Astrocyte (in vitro differentiated cells and primary cell): ENCODE measurements around the gene CCL11. TPM values are rescaled to one million over a fixed set of nuclear protein-coding genes. Genes with fewer than 3 reads are reported as not detected.

Experiments
- DNase-seq: peaks from one replicate; pipeline ENCODE4 v3.0.0-alpha.2; 2010; ENCODE audit warnings: low read depth
- FAIRE-seq: peaks from 2 replicates; lab custom pipeline; 2011; peaks lifted over from hg19 to GRCh38; lab: Jason Lieb, UNC
- H2AFZ ChIP-seq: 2 replicates; pipeline ENCODE4 v1.6.0; 2012; ENCODE audit warnings: low read depth, low read length, inconsistent platforms
- H3K27ac ChIP-seq: 2 replicates; pipeline ENCODE4 v1.5.1; 2011; ENCODE audit warnings: low read depth, low read length, inconsistent platforms
- H3K27me3 ChIP-seq: 2 replicates; pipeline ENCODE4 v1.6.0; 2011; ENCODE audit warnings: low read length, inconsistent platforms; ENCODE audit not compliant: insufficient read depth
- H3K36me3 ChIP-seq: 2 replicates; pipeline ENCODE4 v1.5.1; 2011; ENCODE audit warnings: low read length, inconsistent platforms; ENCODE audit not compliant: insufficient read depth
- H3K4me1 ChIP-seq: 2 replicates; pipeline ENCODE4 v1.5.1; 2011; ENCODE audit warnings: low read length, inconsistent platforms; ENCODE audit not compliant: insufficient read depth
- H3K4me2 ChIP-seq: 2 replicates; pipeline ENCODE4 v1.6.0; 2012; ENCODE audit warnings: low read length, inconsistent platforms
- H3K4me3 ChIP-seq: 2 replicates; pipeline ENCODE4 v1.5.1; 2011; ENCODE audit warnings: low read depth, mild to moderate bottlenecking, low read length, inconsistent platforms; ENCODE audit not compliant: insufficient read depth
- H3K79me2 ChIP-seq: 2 replicates; pipeline ENCODE4 v1.6.0; 2012; ENCODE audit warnings: mild to moderate bottlenecking, low read length, inconsistent platforms; ENCODE audit not compliant: insufficient read depth
- H3K9ac ChIP-seq: 2 replicates; pipeline ENCODE4 v1.6.0; 2012; ENCODE audit warnings: mild to moderate bottlenecking, low read length, inconsistent platforms
- H3K9me3 ChIP-seq: 2 replicates; pipeline ENCODE4 v1.5.1; 2012; ENCODE audit warnings: low read depth, mild to moderate bottlenecking, low read length, inconsistent platforms; ENCODE audit not compliant: insufficient read depth
- H4K20me1 ChIP-seq: 2 replicates; pipeline ENCODE4 v1.6.0; 2012; ENCODE audit warnings: low read length, inconsistent platforms; ENCODE audit not compliant: insufficient read depth
- H3K27ac Mint-ChIP-seq: one replicate; pipeline ENCODE4 v1.8.0; 2021; ENCODE audit warnings: mild to moderate bottlenecking, mixed read lengths; ENCODE audit not compliant: unreplicated experiment
- H3K27me3 Mint-ChIP-seq: one replicate; pipeline ENCODE4 v1.8.0; 2021; ENCODE audit warnings: low read depth, mixed read lengths; ENCODE audit not compliant: unreplicated experiment
- H3K36me3 Mint-ChIP-seq: one replicate; pipeline ENCODE4 v1.8.0; 2021; ENCODE audit warnings: low read depth, mixed read lengths; ENCODE audit not compliant: unreplicated experiment
- H3K4me1 Mint-ChIP-seq: one replicate; pipeline ENCODE4 v1.8.0; 2021; ENCODE audit warnings: low read depth, mixed read lengths; ENCODE audit not compliant: unreplicated experiment
- H3K4me3 Mint-ChIP-seq: one replicate; pipeline ENCODE4 v1.8.0; 2021; ENCODE audit warnings: mild to moderate bottlenecking, moderate library complexity, mixed read lengths; ENCODE audit not compliant: unreplicated experiment
- H3K9me3 Mint-ChIP-seq: one replicate; pipeline ENCODE4 v1.8.0; 2021; ENCODE audit warnings: mild to moderate bottlenecking, mixed read lengths; ENCODE audit not compliant: unreplicated experiment
- EZH2 ChIP-seq: IDR thresholded peaks from 2 replicates; pipeline ENCODE4 v1.6.1; 2012; ENCODE audit warnings: mild to moderate bottlenecking, low read length, inconsistent platforms; ENCODE audit not compliant: insufficient read depth
- total RNA-seq: library from RNA; stranded (reverse); gene quantifications from 2 replicates; pipeline ENCODE4 v1.2.1, GENCODE V29; 2021
- TF ChIP-seq, protein P1 (sequence below): IDR thresholded peaks from 2 replicates; pipeline ENCODE4 v1.5.1; 2011; ENCODE audit warnings: low read depth, mild to moderate bottlenecking, inconsistent platforms, low read length, moderate library complexity; ENCODE audit not compliant: insufficient read depth

The CCL11 gene
- total RNA-seq, 1 donor from 2014 or later = not detected

DNA sequence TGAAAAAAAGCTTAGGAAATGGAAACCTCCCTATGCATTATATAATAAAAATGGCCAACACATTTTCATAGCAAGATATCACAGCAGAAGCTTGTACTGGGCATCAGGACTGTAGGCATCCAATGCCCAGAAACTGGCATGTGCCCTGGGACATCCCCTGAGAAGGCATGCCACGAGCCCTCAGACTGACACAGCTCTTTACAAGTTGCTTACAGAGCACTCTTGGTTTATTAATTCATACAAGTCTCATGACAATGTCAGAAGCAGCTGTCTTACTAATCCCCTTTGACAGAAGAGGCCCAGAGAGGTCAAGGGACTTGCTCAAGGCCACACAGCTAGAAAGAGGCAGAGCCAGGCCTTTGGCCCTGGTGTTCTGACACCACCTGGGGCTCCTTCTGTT lies 36.1 kb upstream of the CCL11 start:
- Mint-ChIP-seq H3K4me3 (no peak overlapping the region), H3K36me3 (no peaks in the 10 kb centered on the region), H3K9me3 (peaks cover 4% of the 10 kb centered on the region), H3K27ac (no peak overlapping the region), H3K27me3 (peaks cover 2% of the 10 kb centered on the region), H3K4me1 (peaks cover 49% of the 10 kb centered on the region)
- H3K4me1 ChIP-seq = peaks cover 70% of the 10 kb centered on the region
- H3K4me3 ChIP-seq = no peak overlapping the region
- TF ChIP-seq, protein P1, sequence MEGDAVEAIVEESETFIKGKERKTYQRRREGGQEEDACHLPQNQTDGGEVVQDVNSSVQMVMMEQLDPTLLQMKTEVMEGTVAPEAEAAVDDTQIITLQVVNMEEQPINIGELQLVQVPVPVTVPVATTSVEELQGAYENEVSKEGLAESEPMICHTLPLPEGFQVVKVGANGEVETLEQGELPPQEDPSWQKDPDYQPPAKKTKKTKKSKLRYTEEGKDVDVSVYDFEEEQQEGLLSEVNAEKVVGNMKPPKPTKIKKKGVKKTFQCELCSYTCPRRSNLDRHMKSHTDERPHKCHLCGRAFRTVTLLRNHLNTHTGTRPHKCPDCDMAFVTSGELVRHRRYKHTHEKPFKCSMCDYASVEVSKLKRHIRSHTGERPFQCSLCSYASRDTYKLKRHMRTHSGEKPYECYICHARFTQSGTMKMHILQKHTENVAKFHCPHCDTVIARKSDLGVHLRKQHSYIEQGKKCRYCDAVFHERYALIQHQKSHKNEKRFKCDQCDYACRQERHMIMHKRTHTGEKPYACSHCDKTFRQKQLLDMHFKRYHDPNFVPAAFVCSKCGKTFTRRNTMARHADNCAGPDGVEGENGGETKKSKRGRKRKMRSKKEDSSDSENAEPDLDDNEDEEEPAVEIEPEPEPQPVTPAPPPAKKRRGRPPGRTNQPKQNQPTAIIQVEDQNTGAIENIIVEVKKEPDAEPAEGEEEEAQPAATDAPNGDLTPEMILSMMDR = no peak
- no peak for TF ChIP-seq EZH2
- H3K9ac ChIP-seq = peak overlapping the region; percentile 81
- H3K27ac ChIP-seq = peak overlapping the region; percentile 97
- H3K36me3 ChIP-seq = no peaks in the 10 kb centered on the region
- no peaks in the 10 kb centered on the region for H3K79me2 ChIP-seq
- H3K4me2 ChIP-seq = peak overlapping the region; percentile 48
- DNase-seq (no peak), FAIRE-seq (no peak)
- H3K27me3 ChIP-seq = no peaks in the 10 kb centered on the region
- no peaks in the 10 kb centered on the region for H3K9me3 ChIP-seq
- H2AFZ ChIP-seq = no peak overlapping the region
- H4K20me1 ChIP-seq = no peaks in the 10 kb centered on the region

DNA sequence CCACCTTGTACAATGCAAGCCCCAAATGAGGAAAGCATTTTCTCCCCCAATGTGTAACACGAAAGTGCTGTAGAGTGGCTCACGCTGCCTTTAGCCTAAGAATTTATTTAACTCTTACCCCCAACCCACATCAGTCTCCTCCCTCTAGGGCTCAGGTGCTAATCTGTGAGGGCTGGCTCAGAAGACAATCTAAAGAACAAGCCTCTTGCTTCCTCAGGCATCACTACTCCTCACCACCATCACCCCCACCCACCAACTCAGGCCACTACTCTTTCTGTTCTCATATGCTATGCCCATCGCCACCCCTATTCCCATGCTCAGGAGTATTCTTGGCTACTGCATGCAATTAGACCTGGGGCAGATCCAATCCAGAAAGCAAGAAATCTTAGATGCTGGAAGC lies 34.4 kb upstream of the CCL11 start:
- no peaks in the 10 kb centered on the region for H3K9me3 ChIP-seq
- H2AFZ ChIP-seq = no peak overlapping the region
- no peaks in the 10 kb centered on the region for H4K20me1 ChIP-seq
- no peaks in the 10 kb centered on the region for H3K36me3 ChIP-seq
- peak overlapping the region; percentile 97 for H3K27ac ChIP-seq
- H3K4me2 ChIP-seq = peak overlapping the region; percentile 90
- DNase-seq (no peak), FAIRE-seq (no peak)
- H3K36me3 Mint-ChIP-seq = no peaks in the 10 kb centered on the region
- H3K9ac ChIP-seq = peak overlapping the region; percentile 88
- H3K79me2 ChIP-seq = peaks cover 8% of the 10 kb centered on the region
- H3K9me3 Mint-ChIP-seq = peaks cover 4% of the 10 kb centered on the region
- H3K27ac Mint-ChIP-seq = no peak overlapping the region
- no peaks in the 10 kb centered on the region for H3K27me3 ChIP-seq
- peaks cover 57% of the 10 kb centered on the region for H3K4me1 Mint-ChIP-seq
- peaks cover 87% of the 10 kb centered on the region for H3K4me1 ChIP-seq
- H3K4me3 Mint-ChIP-seq = no peak overlapping the region
- peaks cover 2% of the 10 kb centered on the region for H3K27me3 Mint-ChIP-seq
- TF ChIP-seq, protein P1 = no peak
- TF ChIP-seq EZH2 = no peak
- no peak overlapping the region for H3K4me3 ChIP-seq

- Histone ChIP-seq H3K79me2 (peaks cover 13% of the 10 kb centered on the region), H3K9ac (peak overlapping the region; percentile 88), H3K27me3 (no peaks in the 10 kb centered on the region), H3K36me3 (no peaks in the 10 kb centered on the region), H3K9me3 (no peaks in the 10 kb centered on the region), H4K20me1 (no peaks in the 10 kb centered on the region), H2AFZ (no peak overlapping the region), H3K27ac (peak overlapping the region; percentile 97), H3K4me1 (peaks cover 91% of the 10 kb centered on the region), H3K4me3 (no peak overlapping the region), H3K4me2 (peak overlapping the region; percentile 90)
- FAIRE-seq (no peak), DNase-seq (peak; percentile 87)
- Mint-ChIP-seq H3K27ac (peak overlapping the region; percentile 93), H3K36me3 (no peaks in the 10 kb centered on the region), H3K9me3 (no peaks in the 10 kb centered on the region), H3K4me3 (no peak overlapping the region), H3K27me3 (no peaks in the 10 kb centered on the region), H3K4me1 (peaks cover 59% of the 10 kb centered on the region)
- TF ChIP-seq, protein P1 = no peak
- no peak for TF ChIP-seq EZH2
These were observed 33.5 kb upstream of the CCL11 start for GRCh38 chr17:34252095-34252443.
